ENCODE results near the gene RAB5IF.
"Not testable (repeated sequence)": the region's sequence is repeated elsewhere in the genome, so short reads cannot be mapped to it uniquely, and the experiment has no call there.

Gene RAB5IF

GRCh38 chr20:36605399-36606157, at the start of gene RAB5IF:
RAB5IF (plus strand) TSS chr20:36605779; CDS start chr20:36605952, 173 bp downstream.
- DNase-seq, result peak; percentile 98 to 99

- DNase-seq, result no peak
Observed at GRCh38 chr20:36562724-36563123, 42.9 kb upstream of the RAB5IF start.

- DNase-seq, result no peak
Observed at GRCh38 chr20:36563374-36563773, 42.2 kb upstream of the RAB5IF start.

GRCh38 chr20:36564078-36564725, 41.4 kb upstream of the RAB5IF start:
- DNase-seq, result not testable (repeated sequence)

GRCh38 chr20:36564726-36565121, 40.9 kb upstream of the RAB5IF start:
- DNase-seq, result not testable (repeated sequence)

- no peak for DNase-seq
Observed at GRCh38 chr20:36565520-36565919, 40.1 kb upstream of the RAB5IF start.

- DNase-seq, result no peak
Observed at GRCh38 chr20:36569847-36570429, 35.6 kb upstream of the RAB5IF start.

- no peak for DNase-seq
Observed at GRCh38 chr20:36571564-36572504, 33.7 kb upstream of the RAB5IF start.

- no peak for DNase-seq
Observed at GRCh38 chr20:36572701-36573102, 32.9 kb upstream of the RAB5IF start.

- DNase-seq, result peak; percentile 73 to 90
Observed at GRCh38 chr20:36573103-36573797, 32.3 kb upstream of the RAB5IF start, which contains the start of gene TGIF2. TGIF2 (plus strand) TSS chr20:36573597; CDS start chr20:36578775, 5,178 bp downstream.

GRCh38 chr20:36573798-36574365, 31.7 kb upstream of the RAB5IF start:
- DNase-seq, result peak; percentile 46 to 63

GRCh38 chr20:36574366-36575135, 31.0 kb upstream of the RAB5IF start:
- peak; percentile 46 to 65 for DNase-seq

- DNase-seq, result no peak
Observed at GRCh38 chr20:36576081-36576445, 29.5 kb upstream of the RAB5IF start.

- no peak for DNase-seq
Observed at GRCh38 chr20:36578356-36579041, 27.1 kb upstream of the RAB5IF start.

GRCh38 chr20:36579996-36580545, 25.5 kb upstream of the RAB5IF start:
- DNase-seq, result no peak

- DNase-seq, result no peak
Observed at GRCh38 chr20:36582322-36582721, 23.3 kb upstream of the RAB5IF start.

GRCh38 chr20:36582821-36583220, 22.8 kb upstream of the RAB5IF start:
- DNase-seq, result no peak

GRCh38 chr20:36584018-36584481, 21.5 kb upstream of the RAB5IF start:
- no peak for DNase-seq

- no peak for DNase-seq
Observed at GRCh38 chr20:36585410-36586125, 20.0 kb upstream of the RAB5IF start.

Measured in NCI-H524 (cell line).